8988T (cell line): ENCODE results near the gene WDR59.

Experiments used
- DNase-seq: peaks from one replicate; pipeline ENCODE4 v3.0.0; 2011

WDR59 gene

GRCh38 chr16:74899816-74900215 lies 85.1 kb downstream of the WDR59 start:
- no peak for DNase-seq

- no peak for DNase-seq
Measured at GRCh38 chr16:74898659-74899058, 86.3 kb downstream of the WDR59 start.

DNA sequence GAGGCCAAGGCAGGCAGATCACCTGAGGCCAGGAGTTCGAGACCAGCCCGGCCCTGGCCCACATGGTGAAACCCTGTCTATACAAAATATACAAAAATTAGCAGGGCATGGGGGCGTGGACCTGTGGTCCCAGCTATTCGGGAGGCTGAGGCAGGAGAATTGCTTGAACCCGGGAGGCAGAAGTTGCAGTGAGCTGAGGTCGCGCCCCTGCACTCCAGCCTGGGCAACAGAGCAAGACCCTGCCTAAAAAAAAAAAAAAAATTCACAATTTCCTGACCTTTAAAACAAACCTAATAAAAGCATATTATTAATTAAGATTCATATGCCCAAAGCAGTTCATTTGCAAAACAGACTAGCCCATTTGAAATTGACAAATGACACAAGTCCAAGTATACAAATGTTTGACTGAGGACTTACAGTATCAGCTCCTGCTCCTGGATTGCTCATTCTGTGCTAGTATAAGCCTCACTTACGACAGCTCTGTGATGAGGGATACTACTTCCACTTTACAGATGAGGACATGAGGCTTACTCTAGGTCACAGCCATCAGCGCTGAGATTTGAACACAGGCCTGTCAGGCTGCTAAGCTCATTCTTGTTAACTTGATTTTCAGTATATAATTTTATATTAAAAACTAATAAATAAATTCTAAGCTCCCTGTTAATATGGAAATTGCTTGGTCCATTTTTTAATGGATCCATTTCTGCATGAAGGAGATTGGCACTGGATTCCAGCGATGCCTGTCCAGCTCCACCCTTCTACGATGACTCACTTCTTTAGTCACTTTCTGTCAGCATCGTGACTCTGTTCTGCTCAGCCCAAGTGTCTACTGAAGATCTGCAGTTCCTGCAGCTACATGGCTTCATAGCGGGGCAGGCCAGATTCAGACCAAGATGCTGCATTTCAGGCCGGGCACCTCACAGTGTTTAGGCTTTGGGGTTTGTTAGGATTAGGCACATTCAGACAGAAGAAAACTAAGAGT lies 88.2 kb downstream of the WDR59 start:
- DNase-seq = peak; percentile 54

- no peak for DNase-seq
Measured at GRCh38 chr16:74893541-74893940, 91.4 kb downstream of the WDR59 start.

DNA sequence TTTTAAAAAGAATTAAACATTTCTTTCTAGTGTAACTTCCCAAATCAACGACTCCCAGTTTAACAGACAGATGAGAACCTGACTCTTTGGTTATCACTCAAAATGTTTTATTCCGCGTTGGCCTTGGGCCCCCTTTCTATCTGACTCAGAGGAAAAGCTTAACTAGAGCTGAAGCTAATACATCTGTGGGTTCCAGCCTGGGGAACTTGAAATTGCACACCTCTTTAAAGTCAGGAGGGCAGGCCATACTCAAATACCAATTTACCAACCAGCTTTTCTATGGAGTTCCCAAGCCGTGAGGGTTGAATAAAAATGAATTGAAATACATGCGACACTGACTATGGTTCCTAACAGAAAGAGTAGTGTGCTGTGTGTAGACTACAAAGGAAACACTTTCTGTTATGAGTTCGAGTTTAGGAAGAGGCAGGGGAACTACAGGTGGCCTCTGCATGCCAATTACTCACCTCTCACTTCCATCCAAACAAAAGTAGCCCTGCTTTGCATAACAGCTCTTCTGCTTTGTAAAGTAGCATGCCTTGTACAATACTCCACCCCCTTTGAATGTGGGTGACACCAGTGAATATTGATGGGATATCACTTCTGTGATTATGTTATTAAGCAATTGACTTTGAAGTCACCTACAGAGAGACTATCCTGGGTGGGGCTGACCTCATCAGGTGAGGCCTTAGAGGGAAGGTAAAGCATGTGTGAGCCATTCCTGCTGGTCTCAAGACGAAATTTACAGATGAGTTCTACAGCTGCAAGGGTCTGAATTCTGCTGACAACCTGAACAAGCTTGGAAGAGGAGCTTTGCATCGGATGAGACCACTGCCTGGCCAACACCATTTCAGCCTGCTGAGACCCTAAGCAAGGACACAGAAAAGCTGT lies 92.1 kb downstream of the WDR59 start:
- DNase-seq = no peak

DNA sequence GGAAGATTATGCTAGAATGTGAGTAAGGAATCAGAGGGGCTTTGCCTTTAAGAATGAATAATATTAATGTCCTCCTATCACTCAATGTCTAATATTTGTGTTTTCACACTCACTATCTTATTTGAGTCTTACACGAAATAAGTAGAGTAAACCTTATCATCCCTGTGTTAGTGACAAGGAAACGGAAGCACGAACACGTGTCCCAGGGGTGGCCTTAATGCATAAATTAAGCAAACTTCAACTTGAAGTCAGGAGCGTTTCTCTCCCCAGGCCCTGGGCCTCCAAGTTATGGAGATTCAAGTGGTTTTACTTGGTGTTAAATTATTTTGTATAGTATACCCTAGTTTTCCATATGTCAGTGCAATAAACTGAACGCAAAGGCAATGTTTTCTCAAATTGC lies 96.0 kb downstream of the WDR59 start:
- no peak for DNase-seq

- no peak for DNase-seq
Measured at GRCh38 chr16:74888232-74888862, 96.6 kb downstream of the WDR59 start.

DNA sequence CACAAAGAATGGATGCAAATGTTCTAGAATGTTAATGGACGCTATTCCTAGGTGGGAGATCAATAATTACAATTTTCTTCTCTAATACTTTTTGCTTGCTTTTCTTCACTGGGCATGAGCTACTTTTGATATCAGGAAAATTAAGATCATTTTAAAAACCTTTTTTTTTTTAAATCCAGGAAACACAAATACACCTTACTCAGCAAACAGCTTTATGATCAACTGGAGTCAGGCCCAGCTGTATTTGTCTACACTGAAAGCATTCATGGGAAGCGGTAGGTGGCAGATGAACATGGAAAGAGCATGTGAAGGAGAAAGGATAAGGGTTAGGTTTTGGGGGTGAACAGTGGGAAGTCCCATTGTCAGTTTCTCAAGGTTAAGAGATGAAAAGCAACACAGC lies 97.8 kb downstream of the WDR59 start:
- no peak for DNase-seq

- DNase-seq = no peak
Measured at GRCh38 chr16:74877706-74878105, 107.2 kb downstream of the WDR59 start.

DNA sequence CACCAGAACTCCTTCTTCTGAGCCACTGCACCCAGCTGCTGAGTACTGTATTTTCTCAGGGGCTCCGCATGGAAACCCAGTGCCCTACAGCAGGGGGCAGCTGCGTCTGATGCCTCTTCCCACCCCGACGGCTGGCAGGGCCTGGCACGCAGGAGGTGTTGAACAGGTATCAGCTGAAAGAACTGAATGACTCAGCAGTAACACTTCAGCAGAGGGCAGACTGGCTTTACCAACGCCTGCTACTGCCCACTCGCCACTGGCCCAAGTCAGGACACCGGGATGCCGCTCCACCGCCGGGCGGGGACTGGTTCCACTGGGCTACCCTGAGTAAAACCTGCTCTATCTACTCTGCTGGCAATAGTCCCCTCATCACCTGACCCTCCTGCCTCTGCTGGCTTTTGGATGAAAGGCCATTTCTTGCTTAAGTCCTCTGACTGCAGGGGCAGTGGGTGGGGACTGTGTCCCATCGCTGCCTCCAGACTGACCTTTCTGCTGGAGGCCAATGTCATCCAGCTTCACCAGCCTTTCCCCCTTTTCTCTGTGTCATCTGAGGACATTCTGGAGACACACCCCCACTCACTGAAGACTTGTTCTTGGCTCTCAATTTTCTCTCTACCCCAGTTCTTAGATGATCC lies 109.9 kb downstream of the WDR59 start:
- DNase-seq = no peak

- no peak for DNase-seq
Measured at GRCh38 chr16:74874123-74874522, 110.8 kb downstream of the WDR59 start.

- no peak for DNase-seq
Measured at GRCh38 chr16:74872302-74872701, 112.6 kb downstream of the WDR59 start.

DNA sequence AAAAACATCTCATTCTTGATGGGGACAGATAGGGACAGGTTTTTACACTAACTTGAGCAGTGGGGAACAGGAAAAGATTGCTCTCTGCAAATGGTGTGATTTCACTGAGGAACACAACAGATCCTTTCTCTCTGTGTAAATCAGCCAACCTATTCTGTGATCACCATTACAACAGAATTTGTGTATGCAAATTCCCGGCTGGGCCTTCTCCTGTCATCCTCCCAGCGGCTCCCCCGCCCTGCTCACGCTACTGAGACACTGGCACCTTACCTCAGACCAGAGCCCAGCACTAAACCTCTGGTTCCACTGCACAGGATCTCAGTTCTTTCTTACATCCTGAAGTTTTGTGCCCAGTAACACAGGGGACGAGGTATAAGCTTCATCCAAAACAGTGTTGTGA lies 113.3 kb downstream of the WDR59 start:
- DNase-seq = no peak

- no peak for DNase-seq
Measured at GRCh38 chr16:74868501-74868900, 116.4 kb downstream of the WDR59 start.

GRCh38 chr16:74868035-74868434 lies 116.9 kb downstream of the WDR59 start:
- no peak for DNase-seq

DNA sequence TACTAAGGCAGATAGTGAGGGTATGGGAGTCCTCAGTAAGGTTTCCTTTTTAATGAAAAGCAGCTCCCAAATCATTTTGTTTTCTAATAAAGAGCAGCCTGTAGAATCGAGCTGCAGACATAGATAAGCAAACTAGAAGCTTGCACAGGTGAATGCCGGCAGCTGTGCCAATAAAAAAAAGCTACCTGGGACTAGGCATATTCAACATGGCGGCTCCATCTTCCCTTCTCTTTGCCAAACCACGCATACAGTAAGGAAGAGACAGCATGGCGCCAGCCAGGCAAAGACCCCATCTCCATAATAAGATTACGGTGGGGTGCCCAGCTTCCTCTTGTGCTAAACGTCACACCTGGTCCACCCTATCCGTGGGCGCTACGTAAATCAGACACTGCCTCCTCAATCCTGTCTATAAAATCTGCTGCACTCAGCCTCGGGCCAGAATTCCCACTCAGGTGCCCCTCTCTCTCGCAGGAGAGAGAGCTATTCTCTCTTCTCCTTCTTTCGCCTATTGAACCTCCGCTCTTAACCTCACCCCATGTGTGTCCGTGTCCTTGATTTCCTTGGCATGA lies 117.6 kb downstream of the WDR59 start:
- DNase-seq = no peak

GRCh38 chr16:74865922-74866598 lies 118.9 kb downstream of the WDR59 start:
- DNase-seq = no peak

DNA sequence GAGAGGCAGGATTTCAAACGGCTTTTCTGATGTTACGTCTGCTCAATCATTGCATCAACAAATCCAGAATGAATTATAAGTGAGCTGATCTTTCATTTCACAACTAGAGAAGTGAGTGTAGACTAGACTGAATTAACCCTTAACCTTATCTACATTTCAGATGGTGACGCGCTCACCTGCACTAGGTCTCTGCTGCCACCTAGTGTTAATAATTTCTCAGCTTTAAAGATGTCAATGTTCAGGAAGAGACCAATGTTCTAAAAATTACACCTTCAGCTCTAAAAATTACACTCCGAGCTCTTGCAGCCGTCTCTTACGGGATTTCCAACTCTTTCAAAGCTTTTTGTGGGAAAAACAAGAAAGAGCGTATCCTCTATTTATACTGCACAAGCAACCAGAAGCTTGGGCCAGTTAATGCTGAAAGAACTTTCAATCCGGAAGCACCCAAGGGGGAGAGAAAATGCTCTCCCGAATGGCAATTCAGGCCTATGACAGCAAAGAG lies 122.1 kb downstream of the WDR59 start:
- DNase-seq = peak; percentile 40

DNA sequence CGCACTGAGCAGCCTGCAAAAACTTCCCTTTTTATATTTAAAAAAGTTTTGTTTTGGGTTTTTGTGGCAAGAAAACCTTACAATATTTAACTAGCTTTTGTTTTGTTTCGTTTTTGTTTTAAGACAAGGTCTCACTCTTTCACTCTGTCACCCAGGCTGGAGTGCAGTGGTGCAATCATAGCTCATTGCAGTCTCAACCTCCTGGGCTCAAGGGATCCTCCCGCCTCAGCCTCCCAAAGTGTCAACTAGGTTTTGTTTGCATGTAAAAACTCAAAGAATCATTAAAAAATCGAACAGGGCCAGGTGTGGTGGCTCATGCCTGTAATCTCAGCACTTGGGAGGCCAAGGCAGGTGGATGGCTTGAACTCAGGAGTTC lies 132.4 kb downstream of the WDR59 start:
- no peak for DNase-seq

DNA sequence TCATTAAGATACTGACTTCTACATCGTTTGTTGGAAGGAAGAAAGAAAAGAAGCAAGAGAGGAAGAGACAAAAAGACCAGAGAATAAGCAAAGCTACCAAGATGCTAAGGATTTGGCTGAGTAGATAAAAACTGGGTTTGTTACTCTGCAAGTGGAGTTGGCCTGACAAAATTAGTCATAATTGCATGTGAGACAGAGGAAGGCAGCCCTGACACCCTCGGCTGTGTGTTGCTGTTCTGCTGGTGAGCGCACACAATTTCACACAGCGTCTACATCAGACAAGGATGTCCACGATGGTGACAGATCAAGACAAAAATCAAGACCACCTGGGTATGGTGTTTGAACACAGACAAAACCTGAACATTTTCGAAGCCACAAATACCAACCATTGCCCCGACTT lies 134.9 kb downstream of the WDR59 start:
- DNase-seq = no peak

- DNase-seq = no peak
Measured at GRCh38 chr16:74847202-74847601, 137.7 kb downstream of the WDR59 start.

DNA sequence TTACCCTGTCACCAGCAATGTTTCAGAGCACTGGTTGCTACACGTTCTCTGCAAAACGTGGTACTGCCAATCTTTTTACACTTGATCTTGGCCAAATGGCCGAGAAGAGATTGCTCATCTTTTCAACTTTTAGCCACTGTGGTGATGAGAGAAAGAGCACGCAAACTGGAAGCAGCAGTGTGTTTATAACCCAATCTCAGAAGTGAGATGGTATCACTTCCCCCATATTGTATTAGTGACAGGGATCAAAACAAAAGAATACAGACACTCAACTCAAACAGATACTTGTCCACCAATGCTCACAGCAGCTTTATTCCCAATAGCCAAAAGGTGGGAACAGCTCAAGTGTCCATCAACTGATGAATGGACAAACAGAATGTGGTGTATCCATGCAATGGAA lies 138.2 kb downstream of the WDR59 start:
- DNase-seq = no peak
